Spleen (tissue), 7 donors: Measurements from ENCODE around the gene RYR3.

Source experiments
- POLR2AphosphoS5 ChIP-seq, 3 donors: sonication (generic); formaldehyde crosslinking; IDR thresholded peaks; one replicate each; pipeline ENCODE4 v1.5.1; 2017; ENCODE audit warnings: antibody characterized with exemption in 3 of 3
- TF ChIP-seq, protein P1 (sequence below), 11 experiments: fragments of 200-600 bp in 7 of 11; fragments of 450-650 bp in 4 of 11; sonication (generic) in 4 of 11; IDR thresholded peaks in 8 of 11; conservative IDR thresholded peaks in 3 of 11; 1 replicate in 7 of 11; 2 replicates in 4 of 11; pipeline versions ENCODE4 v1.4.0 to v1.8.0; 2016 to 2021; ENCODE audit warnings: antibody characterized with exemption in 11 of 11, inconsistent platforms in 4 of 11, mild to moderate bottlenecking in 1 of 11
- donor health status: DM: no; HTN: no; CAD: no; lungs with moderate emphysema.
- donor health status: DM: no; HTN: no; CAD: no.
- donor health status: DM: no; HTN: no; CAD: no.

DNA sequence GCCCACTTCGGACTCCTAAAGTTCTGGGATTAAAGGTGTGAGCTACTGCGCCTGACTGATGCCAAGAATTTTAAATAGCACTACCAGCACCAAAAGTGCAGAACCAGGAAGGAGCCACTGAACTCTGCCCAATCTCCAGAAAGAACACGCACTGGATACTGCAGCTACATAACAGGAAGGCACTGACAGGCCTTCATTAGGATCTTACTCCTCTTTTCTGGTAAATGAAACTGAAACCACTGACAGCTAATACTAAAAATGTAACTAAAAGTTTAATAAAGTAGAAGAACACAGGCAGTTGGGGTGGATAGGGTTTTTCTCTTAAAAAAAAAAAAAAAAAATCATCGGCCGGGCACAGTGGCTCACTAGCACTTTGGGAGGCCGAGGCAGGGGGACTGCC lies 583.4 kb downstream of the RYR3 start:
- TF ChIP-seq, protein P1, sequence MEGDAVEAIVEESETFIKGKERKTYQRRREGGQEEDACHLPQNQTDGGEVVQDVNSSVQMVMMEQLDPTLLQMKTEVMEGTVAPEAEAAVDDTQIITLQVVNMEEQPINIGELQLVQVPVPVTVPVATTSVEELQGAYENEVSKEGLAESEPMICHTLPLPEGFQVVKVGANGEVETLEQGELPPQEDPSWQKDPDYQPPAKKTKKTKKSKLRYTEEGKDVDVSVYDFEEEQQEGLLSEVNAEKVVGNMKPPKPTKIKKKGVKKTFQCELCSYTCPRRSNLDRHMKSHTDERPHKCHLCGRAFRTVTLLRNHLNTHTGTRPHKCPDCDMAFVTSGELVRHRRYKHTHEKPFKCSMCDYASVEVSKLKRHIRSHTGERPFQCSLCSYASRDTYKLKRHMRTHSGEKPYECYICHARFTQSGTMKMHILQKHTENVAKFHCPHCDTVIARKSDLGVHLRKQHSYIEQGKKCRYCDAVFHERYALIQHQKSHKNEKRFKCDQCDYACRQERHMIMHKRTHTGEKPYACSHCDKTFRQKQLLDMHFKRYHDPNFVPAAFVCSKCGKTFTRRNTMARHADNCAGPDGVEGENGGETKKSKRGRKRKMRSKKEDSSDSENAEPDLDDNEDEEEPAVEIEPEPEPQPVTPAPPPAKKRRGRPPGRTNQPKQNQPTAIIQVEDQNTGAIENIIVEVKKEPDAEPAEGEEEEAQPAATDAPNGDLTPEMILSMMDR (IDR thresholded peaks at IDR 0.05 in 8 of 11, conservative IDR thresholded peaks at IDR 0.05 in 3 of 11): no peak
- TF ChIP-seq POLR2AphosphoS5 (IDR thresholded peaks at IDR 0.05): no peak
